ENCODE data around the gene DCAF7.
A peak's percentile ranks its signal among the peaks of the same experiment; 100 is the strongest.

Gene DCAF7

DNA sequence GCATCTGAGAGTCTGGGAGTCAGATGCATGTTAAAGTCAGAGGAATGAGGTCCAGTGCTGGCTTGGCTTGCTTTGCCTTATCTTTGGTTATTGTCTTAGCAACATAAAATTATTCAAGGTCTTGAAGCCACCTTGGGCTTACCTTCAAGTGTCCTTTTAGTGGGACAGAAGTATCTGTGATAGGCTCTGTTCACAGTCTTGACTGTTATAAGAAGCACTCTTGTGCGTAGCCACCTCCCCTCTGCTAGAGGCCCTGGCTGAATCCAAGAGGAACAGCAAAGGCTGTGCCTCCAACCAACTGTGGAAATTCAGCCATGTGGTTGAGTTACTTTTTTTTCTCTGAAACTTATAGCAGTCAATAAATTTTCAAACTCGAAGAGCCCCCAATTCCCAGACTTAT lies 63.4 kb downstream of the DCAF7 start:
- no peaks in the 10 kb centered on the region for H3K9me3 ChIP-seq (ENCODE audit: low read depth, low read length)
- H3K36me3 ChIP-seq (ENCODE audit: insufficient read depth, low read length), result no peaks in the 10 kb centered on the region; the same call in 1 of the 2 replicates
- no peak overlapping the region for H3K9ac ChIP-seq (ENCODE audit: insufficient read length)
- TF ChIP-seq EZH2 (IDR thresholded peaks at IDR 0.05) (no peak), POLR2AphosphoS5 (IDR thresholded peaks at IDR 0.05; ENCODE audit: borderline replicate concordance, low read depth, low read length) (no peak), FOXP2 (optimal IDR thresholded peaks at IDR 0.05; ENCODE audit: control extremely low read depth, extremely low read length, insufficient read depth) (no peak)
- no peak overlapping the region for H3K27ac ChIP-seq
- no peak for DNase-seq (ENCODE audit: low read depth, low spot score)
- no peak overlapping the region for H3K4me3 ChIP-seq

DNA sequence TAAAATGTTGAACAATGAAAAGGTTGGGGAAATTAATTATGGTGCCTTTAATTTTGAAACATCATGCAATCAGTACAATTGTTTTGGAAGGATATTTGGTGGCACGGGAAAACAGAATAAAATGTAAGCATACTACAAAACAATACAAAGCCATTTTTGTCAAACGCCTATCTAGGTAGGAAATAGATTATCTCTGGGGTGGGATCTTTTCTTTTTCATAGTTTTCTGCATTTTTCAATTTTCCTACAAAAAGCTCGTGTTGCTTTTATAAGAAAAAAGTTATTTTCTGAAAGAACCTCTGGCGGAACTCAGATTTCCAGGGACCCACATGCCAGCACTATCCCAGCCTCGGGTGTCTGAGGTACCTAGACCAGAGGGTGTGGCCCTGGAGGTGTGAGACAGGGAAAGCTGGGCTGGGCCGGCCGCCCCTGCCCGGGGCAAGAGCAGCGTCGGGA lies 71.0 kb downstream of the DCAF7 start:
- DNase-seq (ENCODE audit: low read depth, low spot score), result no peak
- no peak for TF ChIP-seq FOXP2 (optimal IDR thresholded peaks at IDR 0.05; ENCODE audit: control extremely low read depth, extremely low read length, insufficient read depth)
- TF ChIP-seq EZH2 (IDR thresholded peaks at IDR 0.05), result no peak
- TF ChIP-seq POLR2AphosphoS5 (IDR thresholded peaks at IDR 0.05; ENCODE audit: borderline replicate concordance, low read depth, low read length), result no peak
- Histone ChIP-seq H3K9me3 (ENCODE audit: low read depth, low read length) (no peaks in the 10 kb centered on the region), H3K36me3 (ENCODE audit: insufficient read depth, low read length) (no peaks in the 10 kb centered on the region), H3K4me3 (peak overlapping the region; percentile 75), H3K27ac (no peak overlapping the region), H3K9ac (ENCODE audit: insufficient read length) (peak overlapping the region; percentile 65)

DNA sequence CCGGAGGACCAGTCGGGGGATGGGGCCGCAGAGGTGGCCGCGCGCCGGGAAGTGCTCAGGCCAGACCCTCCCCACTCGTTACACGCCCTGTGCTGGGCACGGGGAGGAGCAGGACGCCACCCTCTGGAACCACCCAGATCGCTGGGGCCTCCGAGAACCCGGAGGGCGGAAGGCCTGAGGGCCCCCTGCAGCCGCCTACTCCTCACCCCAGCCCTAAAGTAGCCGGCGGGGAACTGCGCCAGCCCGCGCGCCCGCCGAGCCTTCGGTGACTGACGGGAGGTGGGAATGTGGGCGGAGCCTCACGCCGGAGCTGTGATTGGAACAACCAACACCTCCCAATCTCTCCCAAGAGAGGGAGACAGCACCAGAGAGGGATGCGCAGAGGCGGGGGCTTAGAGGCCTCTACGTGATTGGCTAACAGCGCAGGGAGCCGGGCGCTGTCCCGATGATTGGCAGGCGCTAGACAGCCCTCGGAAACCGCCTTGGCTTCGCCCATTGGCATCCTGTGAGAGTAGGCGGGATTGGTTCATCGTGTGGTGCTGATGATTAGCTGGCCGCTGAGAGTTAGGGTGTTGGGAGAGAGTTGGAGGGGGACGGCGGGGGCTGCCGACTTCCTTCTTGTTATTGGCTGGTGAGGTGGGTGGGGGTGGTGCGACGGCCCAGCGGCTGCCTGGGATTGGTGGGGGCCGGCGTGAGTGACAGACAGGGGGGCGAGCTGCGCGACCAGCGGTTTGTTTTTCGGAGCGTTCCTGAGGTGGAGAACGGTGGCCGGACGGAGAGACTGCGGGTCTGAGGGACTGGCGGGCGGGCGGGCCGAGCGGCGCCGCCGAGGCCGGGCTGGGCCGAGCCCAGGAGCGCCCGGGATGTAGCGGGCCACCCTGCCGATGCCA lies 71.7 kb downstream of the DCAF7 start, which contains the start of gene MAP3K3:
Gene MAP3K3, plus strand, starts transcription at position 734 of the 890 bp plus-strand sequence. CDS start 343 bp downstream, outside the sequence.
- peak within 1 kb of the TSS; percentile 75 for H3K9ac ChIP-seq (ENCODE audit: insufficient read length)
- no peak for TF ChIP-seq FOXP2 (optimal IDR thresholded peaks at IDR 0.05; ENCODE audit: control extremely low read depth, extremely low read length, insufficient read depth)
- peak; percentile 96 for TF ChIP-seq POLR2AphosphoS5 (IDR thresholded peaks at IDR 0.05; ENCODE audit: borderline replicate concordance, low read depth, low read length)
- no peaks in the 10 kb centered on the region for H3K9me3 ChIP-seq (ENCODE audit: low read depth, low read length)
- peak within 1 kb of the TSS; percentile 75 for H3K4me3 ChIP-seq
- DNase-seq (ENCODE audit: low read depth, low spot score), result peak; percentile 98
- H3K36me3 ChIP-seq (ENCODE audit: insufficient read depth, low read length), result no peaks in the 10 kb centered on the region
- no peak within 1 kb of the TSS for H3K27ac ChIP-seq

DNA sequence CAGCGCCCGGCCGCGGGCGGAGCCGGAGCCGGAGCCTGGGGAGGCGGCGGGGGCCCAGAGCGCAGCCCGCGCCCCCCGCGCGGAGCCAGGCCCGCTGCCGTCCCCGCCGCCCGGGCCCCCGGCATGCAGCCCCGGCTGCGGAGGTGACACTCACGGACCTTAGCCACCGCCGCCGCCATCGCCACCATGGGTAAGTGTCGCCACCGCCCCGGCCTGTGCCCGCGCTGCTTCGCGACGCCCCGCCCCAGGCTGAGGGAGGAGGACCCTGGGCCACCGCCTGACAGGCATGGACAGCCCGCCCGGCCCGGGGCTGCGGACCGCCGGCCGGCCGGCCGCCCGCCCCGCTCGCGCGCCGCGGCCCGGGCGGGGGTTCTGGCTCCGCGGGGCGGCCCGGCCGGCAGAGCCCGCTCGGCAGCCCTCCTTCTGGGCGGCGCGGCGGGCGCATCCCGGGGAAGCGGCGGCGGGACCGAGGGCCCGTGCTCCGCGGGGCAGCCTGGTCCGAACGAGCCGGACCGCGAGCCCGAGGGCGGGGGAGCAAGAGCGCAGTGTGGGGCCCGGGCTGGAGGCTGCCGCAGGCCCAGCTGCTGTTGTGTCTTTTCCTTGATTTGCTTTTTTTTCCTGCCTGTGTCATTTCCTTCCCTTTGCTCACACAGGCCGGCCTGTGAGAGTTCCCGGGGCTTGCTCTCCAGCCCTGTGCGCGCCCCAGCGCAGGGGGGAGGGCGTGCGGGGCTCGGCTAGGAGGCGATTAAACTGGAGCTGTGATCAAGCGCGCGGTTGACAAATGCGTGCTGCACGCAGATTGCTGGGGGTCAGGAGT lies 72.5 kb downstream of the DCAF7 start:
- Histone ChIP-seq H3K4me3 (peak overlapping the region; percentile 75), H3K36me3 (ENCODE audit: insufficient read depth, low read length) (no peaks in the 10 kb centered on the region), H3K9me3 (ENCODE audit: low read depth, low read length) (no peaks in the 10 kb centered on the region), H3K27ac (no peak overlapping the region), H3K9ac (ENCODE audit: insufficient read length) (peak overlapping the region; percentile 75)
- no peak for DNase-seq (ENCODE audit: low read depth, low spot score)
- no peak for TF ChIP-seq EZH2 (IDR thresholded peaks at IDR 0.05)
- no peak for TF ChIP-seq POLR2AphosphoS5 (IDR thresholded peaks at IDR 0.05; ENCODE audit: borderline replicate concordance, low read depth, low read length)
- no peak for TF ChIP-seq FOXP2 (optimal IDR thresholded peaks at IDR 0.05; ENCODE audit: control extremely low read depth, extremely low read length, insufficient read depth)

GRCh38 chr17:63623786-63624530 lies 73.7 kb downstream of the DCAF7 start:
- Histone ChIP-seq H3K9me3 (ENCODE audit: low read depth, low read length) (no peaks in the 10 kb centered on the region), H3K4me3 (peak overlapping the region; percentile 75), H3K27ac (no peak overlapping the region), H3K9ac (ENCODE audit: insufficient read length) (no peak overlapping the region), H3K36me3 (ENCODE audit: insufficient read depth, low read length) (no peaks in the 10 kb centered on the region)
- TF ChIP-seq POLR2AphosphoS5 (IDR thresholded peaks at IDR 0.05; ENCODE audit: borderline replicate concordance, low read depth, low read length) (no peak), EZH2 (IDR thresholded peaks at IDR 0.05) (no peak), FOXP2 (optimal IDR thresholded peaks at IDR 0.05; ENCODE audit: control extremely low read depth, extremely low read length, insufficient read depth) (no peak)
- DNase-seq (ENCODE audit: low read depth, low spot score), result no peak

DNA sequence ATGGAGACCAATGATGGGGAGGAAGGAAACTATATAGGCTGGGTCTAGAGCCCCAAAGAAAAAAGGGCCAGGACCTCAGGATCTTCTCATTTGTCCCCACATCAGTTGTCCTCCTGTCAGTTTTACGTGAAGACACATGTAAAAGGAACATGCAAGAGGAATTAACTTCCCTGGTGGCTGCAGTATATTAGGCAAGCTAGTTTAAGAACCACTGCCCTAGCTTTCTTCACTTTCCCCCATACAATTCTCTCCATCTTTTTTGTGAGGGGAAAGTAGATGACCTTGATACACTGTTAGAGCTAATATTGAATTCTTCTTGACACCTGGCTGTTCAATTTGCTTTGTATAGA lies 74.2 kb downstream of the DCAF7 start:
- no peak overlapping the region for H3K9ac ChIP-seq (ENCODE audit: insufficient read length)
- H3K9me3 ChIP-seq (ENCODE audit: low read depth, low read length), result no peaks in the 10 kb centered on the region
- H3K36me3 ChIP-seq (ENCODE audit: insufficient read depth, low read length), result no peaks in the 10 kb centered on the region
- no peak overlapping the region for H3K4me3 ChIP-seq
- TF ChIP-seq FOXP2 (optimal IDR thresholded peaks at IDR 0.05; ENCODE audit: control extremely low read depth, extremely low read length, insufficient read depth) (no peak), POLR2AphosphoS5 (IDR thresholded peaks at IDR 0.05; ENCODE audit: borderline replicate concordance, low read depth, low read length) (no peak), EZH2 (IDR thresholded peaks at IDR 0.05) (no peak)
- no peak overlapping the region for H3K27ac ChIP-seq
- no peak for DNase-seq (ENCODE audit: low read depth, low spot score)

DNA sequence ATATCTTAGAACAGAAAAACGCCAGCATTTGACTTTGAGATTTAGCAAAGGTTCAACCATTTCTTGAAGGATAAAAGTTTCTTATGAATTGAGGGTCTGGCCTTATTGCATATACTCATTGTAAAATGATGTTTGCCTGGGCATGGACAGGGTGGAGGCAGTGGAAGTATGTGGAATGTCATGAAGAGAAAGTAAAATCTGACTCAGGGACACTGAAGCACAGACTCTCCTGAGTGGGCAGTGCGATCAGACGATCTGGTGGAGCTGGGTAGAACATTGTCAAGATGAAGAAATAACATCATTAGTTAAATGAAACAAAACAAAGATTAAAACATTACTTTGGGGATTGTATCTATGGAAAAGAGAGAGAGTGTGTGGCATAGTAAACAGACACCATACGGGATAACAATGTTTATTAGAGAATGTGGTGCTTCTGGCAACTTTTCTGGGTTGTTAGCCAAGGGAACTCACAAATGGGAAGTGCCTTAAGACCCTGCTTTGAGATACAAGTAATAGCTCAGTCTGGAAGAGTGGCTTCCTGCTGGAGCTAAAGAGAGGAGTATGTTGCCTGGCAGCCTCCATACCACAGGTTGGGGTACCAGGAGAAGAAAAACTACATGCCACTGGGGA lies 76.4 kb downstream of the DCAF7 start:
- Histone ChIP-seq H3K4me3 (no peak overlapping the region), H3K27ac (no peak overlapping the region), H3K36me3 (ENCODE audit: insufficient read depth, low read length) (no peaks in the 10 kb centered on the region), H3K9me3 (ENCODE audit: low read depth, low read length) (no peaks in the 10 kb centered on the region), H3K9ac (ENCODE audit: insufficient read length) (no peak overlapping the region)
- DNase-seq (ENCODE audit: low read depth, low spot score), result no peak
- TF ChIP-seq FOXP2 (optimal IDR thresholded peaks at IDR 0.05; ENCODE audit: control extremely low read depth, extremely low read length, insufficient read depth) (no peak), EZH2 (IDR thresholded peaks at IDR 0.05) (no peak), POLR2AphosphoS5 (IDR thresholded peaks at IDR 0.05; ENCODE audit: borderline replicate concordance, low read depth, low read length) (no peak)

Data from SK-N-MC (cell line).